D721Med (cell line): ENCODE data around the gene FCN3.
"Not testable (repeated sequence)": the region's sequence is repeated elsewhere in the genome, so short reads cannot be mapped to it uniquely, and the experiment has no call there.

Source experiments
- DNase-seq: peaks from one replicate; pipeline ENCODE4 v3.0.0; 2011; ENCODE audit warnings: low spot score; ENCODE audit not compliant: insufficient read length
- FAIRE-seq: peaks from 2 replicates; lab custom pipeline; 2011; peaks lifted over from hg19 to GRCh38; lab: Jason Lieb, UNC
- CTCF ChIP-seq: IDR thresholded peaks from 2 replicates; pipeline ENCODE4 v1.5.1; 2012; ENCODE audit warnings: mild to moderate bottlenecking, control low read depth; ENCODE audit not compliant: insufficient read depth; ENCODE audit errors: missing control alignments

Gene FCN3

GRCh38 chr1:27393641-27394281 is 19.1 kb upstream of the FCN3 start:
- no peak for FAIRE-seq
- TF ChIP-seq CTCF: no peak

GRCh38 chr1:27392778-27393635 is 18.4 kb upstream of the FCN3 start:
- DNase-seq: no peak
- FAIRE-seq: no peak
- TF ChIP-seq CTCF: no peak

More at GRCh38 chr1:27393641-27394281, 19.1 kb upstream of the FCN3 start:
- no peak for DNase-seq

- DNase-seq (peak; percentile 86), FAIRE-seq (no peak)
- peak; percentile 58 for TF ChIP-seq CTCF
These were observed 17.6 kb upstream of the FCN3 start, which contains the start of gene GPR3 for GRCh38 chr1:27392096-27392777. GPR3 (plus strand) TSS chr1:27392622; CDS start chr1:27393799, 1,177 bp downstream.

GRCh38 chr1:27391511-27392095 is 17.0 kb upstream of the FCN3 start:
- DNase-seq (no peak), FAIRE-seq (no peak)
- no peak for TF ChIP-seq CTCF

GRCh38 chr1:27388337-27389005 is 13.8 kb upstream of the FCN3 start:
- no peak for DNase-seq
- TF ChIP-seq CTCF: peak; percentile 83
- FAIRE-seq: no peak

GRCh38 chr1:27384797-27385196 is 10.2 kb upstream of the FCN3 start:
- FAIRE-seq, DNase-seq: not testable (repeated sequence)
